Glomerular visceral epithelial cell (primary cell): ENCODE data around the gene TFR2.

Source experiments
- DNase-seq: peaks from one replicate; pipeline ENCODE4 v3.0.0-alpha.2; 2016; ENCODE audit errors: extremely low spot score

The TFR2 gene

GRCh38 chr7:100572281-100572948, 68.9 kb downstream of the TFR2 start:
- DNase-seq: no peak

- DNase-seq: no peak
These were observed 69.6 kb downstream of the TFR2 start for GRCh38 chr7:100571829-100572116.

- DNase-seq: no peak
These were observed 70.2 kb downstream of the TFR2 start for GRCh38 chr7:100570954-100571828.
